Measurements from ENCODE around the gene SPEF2.

DNA sequence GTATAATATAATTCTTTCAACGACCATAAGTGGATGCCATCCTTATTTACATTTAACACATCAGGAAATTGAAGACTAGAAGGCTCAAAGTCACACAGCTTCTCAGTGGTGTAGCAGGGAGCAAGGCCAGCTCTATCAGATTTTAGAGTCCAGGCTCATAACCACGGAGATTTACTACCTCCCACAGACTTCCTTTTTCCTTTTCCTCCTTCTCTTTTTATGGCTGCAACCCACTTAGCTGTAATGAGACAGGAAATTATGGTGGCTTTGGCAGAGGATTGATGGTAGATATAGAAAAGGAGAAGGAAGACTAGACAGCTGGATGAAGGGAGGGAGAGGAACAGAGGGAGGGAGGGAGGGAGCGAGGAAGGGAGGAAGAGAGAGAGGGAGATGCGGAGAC, 47.4 kb downstream of the SPEF2 start:
- TF ChIP-seq, protein P1, sequence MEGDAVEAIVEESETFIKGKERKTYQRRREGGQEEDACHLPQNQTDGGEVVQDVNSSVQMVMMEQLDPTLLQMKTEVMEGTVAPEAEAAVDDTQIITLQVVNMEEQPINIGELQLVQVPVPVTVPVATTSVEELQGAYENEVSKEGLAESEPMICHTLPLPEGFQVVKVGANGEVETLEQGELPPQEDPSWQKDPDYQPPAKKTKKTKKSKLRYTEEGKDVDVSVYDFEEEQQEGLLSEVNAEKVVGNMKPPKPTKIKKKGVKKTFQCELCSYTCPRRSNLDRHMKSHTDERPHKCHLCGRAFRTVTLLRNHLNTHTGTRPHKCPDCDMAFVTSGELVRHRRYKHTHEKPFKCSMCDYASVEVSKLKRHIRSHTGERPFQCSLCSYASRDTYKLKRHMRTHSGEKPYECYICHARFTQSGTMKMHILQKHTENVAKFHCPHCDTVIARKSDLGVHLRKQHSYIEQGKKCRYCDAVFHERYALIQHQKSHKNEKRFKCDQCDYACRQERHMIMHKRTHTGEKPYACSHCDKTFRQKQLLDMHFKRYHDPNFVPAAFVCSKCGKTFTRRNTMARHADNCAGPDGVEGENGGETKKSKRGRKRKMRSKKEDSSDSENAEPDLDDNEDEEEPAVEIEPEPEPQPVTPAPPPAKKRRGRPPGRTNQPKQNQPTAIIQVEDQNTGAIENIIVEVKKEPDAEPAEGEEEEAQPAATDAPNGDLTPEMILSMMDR (conservative IDR thresholded peaks at IDR 0.05): no peak
- no peak for TF ChIP-seq ZFX (IDR thresholded peaks at IDR 0.05)

All from C4-2B (cell line).